ENCODE results near the gene ZCWPW1.
"Not testable (repeated sequence)": the region's sequence is repeated elsewhere in the genome, so short reads cannot be mapped to it uniquely, and the experiment has no call there.

The ZCWPW1 gene

DNA sequence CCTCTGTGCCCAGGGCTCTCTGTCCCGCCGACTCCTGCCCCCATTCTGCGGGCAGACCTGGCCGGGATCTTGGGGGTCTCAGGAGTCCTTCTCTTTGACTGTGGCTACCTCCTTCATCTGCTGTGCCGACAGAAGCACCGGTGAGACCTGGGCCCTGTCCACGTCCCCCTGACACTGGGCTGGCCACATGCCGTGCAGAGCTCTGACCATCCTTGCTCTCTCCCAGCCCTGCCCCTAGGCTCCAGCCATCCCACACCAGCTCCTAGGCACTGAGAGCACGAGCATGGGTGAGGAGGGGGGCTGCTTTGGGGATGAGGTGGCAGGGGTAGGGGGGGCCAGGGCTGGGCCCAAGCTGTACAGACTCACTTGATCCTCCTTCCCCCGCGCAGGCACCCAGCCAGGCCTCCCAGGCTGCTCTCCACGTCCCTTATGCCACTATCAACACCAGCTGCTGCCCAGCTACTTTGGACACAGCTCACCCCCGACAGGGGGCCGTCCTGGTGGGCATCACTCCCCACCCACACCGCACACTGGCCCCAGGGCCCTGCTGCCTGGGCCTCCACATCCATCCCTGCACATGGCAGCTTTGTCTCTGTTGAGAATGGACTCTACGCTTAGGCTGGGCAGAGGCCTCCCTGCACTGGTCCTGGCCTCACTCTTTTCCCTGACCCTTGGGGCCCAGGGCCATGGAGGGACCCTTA, 75.4 kb downstream of the ZCWPW1 start:
- no peak for DNase-seq (ENCODE audit: low spot score)

DNA sequence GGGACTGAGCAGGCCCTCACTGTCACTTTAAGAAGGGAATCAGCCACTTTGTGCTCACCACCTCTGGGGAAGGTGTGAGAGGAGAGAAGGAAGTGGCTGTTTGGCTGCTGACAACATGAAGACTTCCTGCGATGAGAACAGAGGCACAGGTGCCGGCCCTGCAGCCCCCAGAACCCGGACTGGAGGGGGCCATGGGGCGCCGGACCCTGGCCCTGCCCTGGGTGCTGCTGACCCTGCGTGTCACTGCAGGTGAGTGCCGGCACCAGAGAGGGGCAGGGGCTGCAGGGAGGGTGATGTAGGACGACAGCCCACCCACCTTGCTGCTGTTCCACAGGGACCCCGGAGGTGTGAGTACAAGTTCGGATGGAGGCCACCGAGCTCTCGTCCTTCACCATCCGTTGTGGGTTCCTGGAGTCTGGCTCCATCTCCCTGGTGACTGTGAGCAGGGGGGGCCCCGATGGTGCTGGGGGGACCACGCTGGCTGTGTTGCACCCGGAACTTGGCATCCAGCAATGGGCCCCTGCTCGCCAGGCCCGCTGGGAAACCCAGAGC, 76.2 kb downstream of the ZCWPW1 start:
- DNase-seq (ENCODE audit: low spot score) = not testable (repeated sequence)

DNA sequence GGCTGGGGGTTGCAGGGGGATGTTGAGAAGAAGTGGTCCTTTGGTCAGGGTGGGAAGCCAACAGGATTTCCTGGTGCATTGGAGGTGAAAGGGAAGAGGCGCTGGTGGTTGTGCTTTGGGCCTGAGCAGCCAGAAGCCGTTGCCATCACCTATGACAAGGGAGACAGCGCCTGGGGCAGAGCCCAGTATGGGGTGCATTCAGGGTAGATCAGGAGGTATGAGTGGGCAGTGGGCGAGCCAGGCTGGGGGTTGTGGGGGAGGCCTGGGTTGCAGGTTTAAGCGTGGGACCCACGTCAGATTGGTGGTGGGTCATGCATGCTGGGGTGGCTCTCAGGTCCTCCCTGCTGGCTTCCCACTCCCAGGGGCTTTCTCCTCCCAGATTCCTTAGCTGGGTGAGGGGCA, 76.8 kb downstream of the ZCWPW1 start:
- DNase-seq (ENCODE audit: low spot score) = no peak
